GM19372 (cell line): Measurements from ENCODE around the gene MRTFA.
A peak's percentile ranks its signal among the peaks of the same experiment; 100 is the strongest.
"Not testable (repeated sequence)": the region's sequence is repeated elsewhere in the genome, so short reads cannot be mapped to it uniquely, and the experiment has no call there.

ENCODE experiments used
- ATAC-seq: cut with Tn5 transposase; IDR thresholded peaks from one replicate; pipeline ENCODE4 v1.9.1; 2021; ENCODE audit warnings: mild to moderate bottlenecking, low read depth, moderate library complexity; ENCODE audit not compliant: unreplicated experiment

The MRTFA gene

GRCh38 chr22:40661671-40662070 lies 25.2 kb upstream of the MRTFA start:
- ATAC-seq = no peak

DNA sequence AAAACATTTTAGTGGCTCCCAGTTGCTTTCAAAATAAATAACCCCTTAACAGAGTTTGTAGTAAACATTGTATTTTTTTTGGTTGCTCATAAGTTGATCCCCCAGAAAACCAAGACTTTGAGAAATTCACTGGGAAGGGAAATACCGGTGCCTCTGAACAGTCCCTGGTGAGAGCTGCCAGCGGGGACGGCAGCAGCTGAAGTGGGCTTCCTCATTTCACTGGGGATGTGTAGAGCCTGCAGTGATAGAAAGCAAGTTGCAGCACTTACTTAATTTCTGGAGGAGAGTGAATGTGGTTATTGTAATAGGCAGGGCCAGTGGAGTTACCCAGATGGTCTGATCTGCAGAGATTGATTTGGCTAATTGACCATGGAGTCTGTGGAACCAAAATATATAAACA lies 24.2 kb upstream of the MRTFA start:
- no peak for ATAC-seq

GRCh38 chr22:40659166-40659565 lies 22.6 kb upstream of the MRTFA start:
- no peak for ATAC-seq

GRCh38 chr22:40656651-40657050 lies 20.1 kb upstream of the MRTFA start:
- ATAC-seq = not testable (repeated sequence)

GRCh38 chr22:40655941-40656340 lies 19.4 kb upstream of the MRTFA start:
- ATAC-seq = not testable (repeated sequence)

DNA sequence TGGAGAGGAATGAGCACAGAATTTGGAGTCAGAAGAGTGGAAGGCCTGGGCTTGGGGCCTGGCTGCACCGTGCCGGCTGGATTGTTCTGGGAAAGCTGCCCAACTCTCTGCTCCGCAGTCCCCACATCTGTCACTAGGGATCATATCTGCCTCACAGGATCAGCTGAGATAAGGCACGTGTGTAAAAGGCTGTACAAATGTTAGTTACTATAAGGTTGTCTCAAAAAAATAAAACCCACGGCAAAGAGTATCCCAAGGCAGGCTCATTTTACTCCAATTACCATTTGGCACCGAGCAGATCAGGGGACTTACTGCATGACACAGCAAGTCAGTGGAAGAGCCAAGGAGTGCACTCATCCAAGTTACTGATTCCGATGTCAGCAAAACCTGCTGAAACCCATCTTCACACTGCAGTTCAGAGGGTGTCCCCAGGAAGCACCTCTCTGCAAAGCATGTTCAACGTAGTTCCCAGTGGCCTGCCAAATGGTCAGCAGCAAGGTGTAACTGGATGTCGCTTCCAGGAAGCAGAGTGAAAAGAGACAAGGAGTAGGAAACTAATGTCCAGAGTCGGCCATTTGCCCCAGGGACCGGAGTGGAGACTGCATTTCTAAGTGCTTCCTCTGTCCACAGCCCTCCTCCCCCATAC lies 18.1 kb upstream of the MRTFA start:
- no peak for ATAC-seq

DNA sequence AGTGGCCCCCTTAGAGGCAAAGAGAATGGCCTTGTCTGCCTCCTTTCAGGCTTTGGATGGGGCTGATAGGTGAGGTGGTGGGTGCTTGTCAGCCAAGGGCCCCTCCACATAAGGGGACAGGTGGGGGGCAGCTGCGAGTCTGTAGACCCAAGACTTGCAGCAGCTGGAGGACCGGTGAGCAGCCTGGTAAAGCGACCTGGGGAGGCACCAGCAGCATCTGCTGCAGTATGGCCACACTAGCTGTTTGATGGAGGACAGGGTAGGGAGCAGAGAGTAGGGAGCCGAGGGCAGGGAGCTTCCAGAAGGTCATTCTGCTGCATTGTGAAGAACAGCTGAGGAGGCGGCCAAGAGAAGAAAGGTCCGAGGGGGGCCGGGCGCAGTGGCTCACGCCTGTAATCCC lies 16.8 kb upstream of the MRTFA start:
- no peak for ATAC-seq

- no peak for ATAC-seq
Observed at GRCh38 chr22:40651563-40652501, 15.3 kb upstream of the MRTFA start.

DNA sequence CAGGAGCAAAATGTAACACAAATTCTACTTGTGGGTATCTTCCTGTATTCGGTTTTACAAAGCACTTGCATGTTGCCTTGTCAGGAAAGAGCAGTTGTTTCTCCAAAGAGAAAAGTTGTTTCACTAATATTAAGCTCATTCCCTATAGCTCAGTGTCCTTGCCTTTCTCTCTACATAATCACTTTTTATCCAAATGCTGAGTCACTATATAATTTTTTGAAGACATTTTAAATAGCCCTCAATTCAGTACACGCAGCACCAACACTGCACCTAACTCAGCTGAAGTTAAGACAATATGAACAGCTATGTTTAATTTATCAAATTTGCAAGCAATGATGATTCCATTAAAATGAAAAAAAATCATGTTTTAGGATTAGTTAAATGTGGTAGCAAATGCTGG lies 14.5 kb upstream of the MRTFA start:
- ATAC-seq = no peak

DNA sequence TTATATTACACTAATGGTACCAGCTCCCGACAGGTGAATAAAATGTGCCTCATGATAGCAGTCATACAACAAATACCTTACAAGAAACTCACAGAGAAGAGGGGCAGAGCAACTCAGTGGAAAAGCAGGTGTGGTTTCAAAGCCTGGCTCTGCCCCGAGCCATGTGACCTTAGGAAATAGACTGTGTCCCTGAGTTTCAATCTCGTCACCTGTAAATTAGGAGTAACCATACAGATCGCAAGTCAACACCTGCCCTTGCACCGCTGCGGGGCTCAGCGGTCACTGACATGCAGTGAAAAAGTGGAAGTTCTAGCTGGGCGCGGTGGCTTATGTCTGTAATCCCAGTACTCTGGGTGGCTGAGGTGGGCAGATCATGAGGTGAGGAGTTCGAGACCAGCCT lies 11.9 kb upstream of the MRTFA start:
- ATAC-seq = no peak

DNA sequence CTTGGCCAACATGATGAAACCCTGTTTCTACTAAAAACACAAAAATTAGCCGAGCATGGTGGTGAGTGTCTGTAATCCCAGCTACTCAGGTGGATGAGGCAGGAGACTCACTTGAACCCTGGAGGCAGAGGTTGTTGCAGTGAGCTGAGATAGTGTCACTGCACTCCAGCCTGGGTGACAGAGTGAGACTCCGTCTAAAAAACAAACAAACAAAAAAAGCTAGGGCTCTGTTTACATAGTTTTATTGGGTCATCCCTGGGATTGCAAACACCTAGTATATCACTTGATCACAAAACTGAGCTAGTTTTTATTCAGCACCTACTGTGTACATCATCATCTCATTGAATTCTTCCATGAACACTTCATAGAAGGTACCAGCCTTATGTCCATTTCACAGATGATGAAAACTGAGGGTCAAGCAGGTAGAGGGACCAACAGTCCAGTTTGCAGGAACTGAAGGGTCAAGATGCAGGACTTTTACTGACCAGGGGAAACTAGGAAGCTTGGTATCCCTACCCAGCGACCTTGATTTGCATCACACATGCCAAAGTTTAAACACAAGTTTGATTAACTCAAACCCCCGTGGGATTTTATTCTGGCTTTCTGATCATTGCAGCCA lies 9.2 kb upstream of the MRTFA start:
- no peak for ATAC-seq

DNA sequence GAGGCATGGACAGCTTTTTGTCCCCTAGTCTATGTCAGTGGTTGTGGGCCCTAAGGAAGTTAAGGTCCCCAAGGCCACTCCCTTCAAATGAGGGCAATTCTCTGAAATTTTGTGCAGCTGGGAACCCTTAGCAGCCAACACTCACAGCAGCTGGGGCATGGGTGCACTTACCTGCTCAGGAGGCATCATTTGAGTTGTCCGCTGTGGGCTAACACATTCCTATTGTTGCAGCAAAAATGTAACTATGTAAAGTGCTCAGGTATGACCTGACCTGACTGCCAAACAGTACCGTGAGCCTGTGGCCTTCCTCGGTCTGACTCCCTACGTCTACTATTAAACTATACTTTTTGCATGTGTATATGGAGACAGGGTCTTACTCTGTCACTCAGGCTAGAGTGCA lies 5.8 kb upstream of the MRTFA start:
- no peak for ATAC-seq

DNA sequence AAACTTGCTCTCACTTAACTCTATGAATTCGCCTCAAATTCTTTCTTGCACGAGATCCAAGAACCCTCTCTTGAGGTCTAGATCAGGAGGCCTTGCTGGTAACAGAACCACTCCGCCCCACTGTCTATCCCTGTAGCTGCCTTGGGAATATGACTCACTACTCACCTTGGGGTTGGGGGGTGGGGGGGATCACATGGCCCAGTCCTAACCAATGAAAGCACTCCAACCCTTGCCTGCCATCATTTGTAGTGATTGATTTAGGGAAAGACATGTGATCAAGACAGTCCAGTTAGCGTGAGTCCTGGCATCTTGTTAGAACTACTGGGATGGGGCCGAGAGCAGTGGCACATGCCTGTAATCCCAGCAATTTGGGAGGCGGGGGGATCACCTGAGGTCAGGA lies 4.8 kb upstream of the MRTFA start:
- ATAC-seq = no peak

- no peak for ATAC-seq
Observed at GRCh38 chr22:40638261-40638660, 1.7 kb upstream of the MRTFA start.

GRCh38 chr22:40637183-40638150 lies 948 bp upstream of the MRTFA start:
- ATAC-seq = no peak

DNA sequence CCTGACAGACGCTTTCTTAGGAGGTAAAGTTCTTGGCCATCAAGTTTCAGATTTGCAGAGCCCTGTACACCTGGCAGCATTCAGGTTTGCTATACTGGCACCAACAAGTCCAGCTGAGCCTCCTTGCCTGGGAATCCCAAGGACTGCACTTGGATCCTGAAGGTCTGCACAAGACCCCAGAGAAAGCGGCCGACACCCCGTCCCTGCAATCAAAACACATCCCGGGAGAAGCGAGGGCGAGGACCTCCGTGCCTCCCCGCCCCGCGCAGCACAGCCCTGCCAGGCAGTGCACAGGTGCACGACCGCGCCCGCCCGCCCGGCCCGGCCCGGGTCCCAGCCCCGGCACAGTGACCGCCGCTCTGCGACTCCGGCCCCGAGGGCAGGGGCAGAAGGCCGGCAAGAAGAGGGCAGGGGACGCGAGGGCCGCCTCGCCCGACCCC lies 559 bp downstream of the MRTFA start:
- peak; percentile 4 for ATAC-seq

DNA sequence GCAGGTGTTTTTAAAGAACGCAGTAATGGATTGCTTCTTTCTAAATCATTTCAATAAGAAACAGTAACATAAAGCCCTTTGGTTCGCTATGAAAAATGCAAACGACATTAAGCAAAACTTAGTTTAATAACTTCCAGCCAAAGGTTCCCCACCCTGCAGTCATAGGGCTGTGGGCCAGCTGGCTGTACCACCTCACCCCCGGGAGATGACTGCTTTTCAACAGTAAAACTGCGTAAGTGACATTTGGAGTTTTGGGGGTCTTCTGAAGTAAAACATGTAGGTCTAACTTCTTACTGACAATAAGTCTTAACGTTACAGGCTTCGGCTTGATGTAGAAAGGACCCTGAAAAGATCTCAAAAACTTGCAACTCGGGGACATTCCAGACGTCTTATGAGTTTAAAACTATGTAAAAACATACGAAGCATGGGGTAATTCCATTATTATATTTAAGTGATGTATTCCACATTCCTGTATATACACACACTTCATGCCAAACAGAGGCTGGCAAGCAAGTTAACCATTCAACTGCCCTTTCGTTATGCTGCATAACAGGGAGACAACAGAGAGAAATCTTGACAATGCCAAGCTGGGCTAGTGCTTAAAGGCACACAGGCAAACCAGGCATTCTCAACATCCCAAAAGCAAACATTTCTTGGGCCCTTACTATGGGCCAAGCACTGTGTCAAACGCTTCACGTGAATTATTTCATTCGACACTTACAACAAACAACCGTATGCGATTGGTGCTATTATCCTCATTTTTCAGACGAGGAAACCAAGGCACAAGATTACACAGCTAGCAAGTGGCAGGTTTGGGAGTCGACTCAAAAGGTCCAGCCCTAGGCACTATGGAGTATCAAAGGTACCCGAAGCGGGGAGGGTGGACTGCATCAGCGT lies 1.2 kb downstream of the MRTFA start:
- no peak for ATAC-seq

DNA sequence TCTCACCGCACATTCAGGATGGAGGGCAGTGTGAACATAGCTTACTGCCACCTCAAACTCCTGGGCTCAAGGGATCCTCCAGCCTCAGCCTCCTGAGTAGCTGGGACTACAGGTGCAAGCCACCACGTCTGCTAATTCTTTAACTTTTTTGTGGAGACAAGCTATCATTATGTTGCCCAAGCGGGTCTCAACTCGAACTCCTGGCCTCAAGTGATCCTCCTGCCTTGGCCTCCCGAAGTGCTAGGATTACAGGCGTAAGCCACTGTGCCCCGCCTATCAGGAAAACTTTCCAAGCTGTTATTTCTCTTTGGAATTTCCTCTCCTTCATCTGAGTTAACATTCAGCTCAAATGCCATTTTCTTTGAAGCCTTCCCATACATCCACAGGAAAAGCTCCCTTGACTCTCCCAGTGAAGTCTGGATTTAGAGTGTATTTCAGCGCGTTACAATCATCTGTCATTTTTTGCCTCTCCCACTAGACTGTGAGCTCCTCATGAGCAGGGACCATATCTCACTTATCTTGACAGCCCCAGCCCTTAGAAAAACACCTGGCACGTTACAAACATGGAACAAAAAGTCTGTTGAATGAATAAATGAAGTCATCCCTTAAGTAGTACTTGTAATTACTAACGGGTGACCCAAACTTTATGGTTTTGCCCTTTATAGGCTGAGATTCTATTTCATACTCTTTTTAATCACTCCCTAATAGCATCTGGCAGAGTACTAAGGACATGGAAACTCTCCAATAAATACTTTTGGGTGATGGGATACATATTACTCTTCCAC lies 2.2 kb downstream of the MRTFA start:
- no peak for ATAC-seq

- ATAC-seq = no peak
Observed at GRCh38 chr22:40633036-40633435, 3.5 kb downstream of the MRTFA start.
